ENCODE results near the gene KLF13. TPM values are rescaled to one million over a fixed set of nuclear protein-coding genes. Genes with fewer than 3 reads are reported as not detected.
A peak's percentile ranks its signal among the peaks of the same experiment; 100 is the strongest.

Gene KLF13
- total RNA-seq, 1 experiment from 2014 or later, result 12.0 TPM

DNA sequence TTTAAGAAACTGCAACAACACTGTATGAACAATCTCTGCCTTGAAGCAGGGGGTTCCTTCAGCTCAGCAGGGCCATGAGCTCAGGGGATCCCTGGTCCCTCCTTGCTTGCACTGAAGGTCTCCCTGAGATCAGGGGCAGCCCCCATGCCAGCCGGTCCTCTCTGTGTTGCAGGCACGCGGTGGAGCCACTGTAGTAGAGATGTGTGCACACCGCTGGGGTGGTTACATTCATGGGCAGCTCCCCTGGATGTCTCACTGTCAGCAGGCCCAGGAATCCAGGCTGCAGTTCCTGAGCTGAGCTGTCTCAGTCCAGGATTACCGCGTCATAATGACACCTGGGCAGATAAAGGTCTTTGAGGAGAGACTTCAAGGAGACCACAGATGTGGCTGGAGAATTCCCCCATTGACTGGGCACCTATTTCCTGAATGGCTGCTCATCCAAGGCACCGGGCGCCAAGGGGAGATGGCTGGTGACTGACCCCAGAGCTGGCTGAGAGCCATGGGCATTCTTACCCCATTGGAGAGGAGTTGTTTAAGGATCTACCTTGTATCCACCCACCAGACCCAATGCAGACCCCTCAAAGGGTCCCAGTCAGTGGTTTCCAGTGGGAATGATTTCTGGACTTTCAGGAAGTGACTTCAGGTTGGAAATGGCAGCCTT is 10.4 kb upstream of the KLF13 start:
- DNase-seq (ENCODE audit: low spot score), result no peak

DNA sequence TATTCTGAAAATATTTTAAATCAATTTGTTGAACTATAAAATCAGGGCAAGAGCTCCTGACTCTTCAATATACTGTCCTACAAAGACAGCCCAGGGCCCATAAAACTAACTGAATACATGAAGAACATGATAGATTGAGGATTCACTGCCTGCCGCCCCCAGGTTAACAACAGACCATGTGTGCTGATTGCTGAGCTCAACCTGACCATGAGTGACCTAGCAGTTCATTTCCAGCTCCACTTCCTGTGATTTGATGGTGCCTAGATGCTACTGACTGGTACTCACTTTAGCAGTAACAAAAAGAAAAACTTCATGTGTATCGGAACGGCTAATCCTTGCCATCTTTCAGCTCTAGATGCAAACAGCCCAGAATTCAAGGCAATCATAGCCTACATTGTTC is 9.6 kb upstream of the KLF13 start:
- no peak for DNase-seq (ENCODE audit: low spot score)

DNA sequence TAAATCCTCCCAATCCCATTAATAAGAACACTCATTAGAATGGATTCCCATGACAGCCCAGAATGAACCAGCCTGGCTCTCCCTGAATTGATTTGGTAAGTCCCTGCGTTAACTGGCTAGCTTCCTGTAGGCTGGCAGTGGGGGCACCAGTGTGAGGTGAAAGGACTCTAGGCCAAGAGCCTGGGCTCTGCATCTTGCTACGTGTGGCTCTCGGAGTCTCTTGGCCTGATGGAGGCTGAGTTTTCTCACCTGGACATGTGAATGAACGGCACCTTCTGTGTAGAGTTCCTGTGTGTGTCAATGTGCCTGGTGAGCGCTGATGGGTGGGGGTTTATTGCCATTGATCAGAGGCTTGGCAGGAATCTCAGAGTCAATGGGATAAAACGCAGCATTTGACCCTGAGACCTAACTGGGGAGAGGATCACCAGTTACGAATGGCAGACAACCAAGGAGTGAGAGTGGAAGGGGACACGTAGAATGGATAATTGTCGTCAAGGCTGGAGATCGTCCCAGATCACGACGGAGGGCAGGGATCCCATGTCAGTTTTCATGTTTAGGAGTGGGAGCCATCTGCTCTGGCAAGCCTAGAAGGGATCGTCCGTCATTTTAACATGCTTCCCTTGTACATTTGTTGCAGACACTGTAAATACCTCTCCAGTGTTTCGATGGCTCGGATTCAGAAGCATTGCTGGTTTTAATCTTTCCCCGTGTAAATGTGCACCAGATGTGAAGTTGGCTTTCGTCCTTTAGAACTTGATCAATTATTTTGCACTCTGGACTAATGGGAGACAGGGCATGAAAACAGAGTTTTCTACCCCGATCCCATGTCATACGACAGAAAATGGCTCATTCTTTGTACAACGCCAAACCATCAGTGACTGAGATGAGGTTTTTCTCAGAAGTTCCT is 9.0 kb upstream of the KLF13 start:
- DNase-seq (ENCODE audit: low spot score), result no peak

DNA sequence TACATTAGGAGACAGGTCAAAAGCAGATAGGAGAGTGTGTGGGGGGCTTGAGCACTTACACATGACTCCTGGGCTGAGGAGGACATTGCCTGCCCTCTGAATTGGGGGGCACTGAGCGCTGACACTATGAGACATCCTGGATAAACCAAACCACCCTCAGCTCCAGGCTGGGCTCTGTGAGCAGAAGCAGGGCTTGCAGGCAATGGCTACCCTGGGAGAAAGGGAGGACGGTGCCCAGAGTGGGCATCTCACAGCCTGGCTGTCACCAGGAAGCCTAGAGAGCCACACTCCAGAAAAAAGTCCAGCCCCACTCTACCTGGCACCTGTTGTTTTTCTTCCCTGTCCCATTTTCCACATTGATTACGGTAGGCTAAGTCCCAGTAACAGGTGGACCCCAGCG is 8.2 kb upstream of the KLF13 start:
- DNase-seq (ENCODE audit: low spot score), result no peak

DNA sequence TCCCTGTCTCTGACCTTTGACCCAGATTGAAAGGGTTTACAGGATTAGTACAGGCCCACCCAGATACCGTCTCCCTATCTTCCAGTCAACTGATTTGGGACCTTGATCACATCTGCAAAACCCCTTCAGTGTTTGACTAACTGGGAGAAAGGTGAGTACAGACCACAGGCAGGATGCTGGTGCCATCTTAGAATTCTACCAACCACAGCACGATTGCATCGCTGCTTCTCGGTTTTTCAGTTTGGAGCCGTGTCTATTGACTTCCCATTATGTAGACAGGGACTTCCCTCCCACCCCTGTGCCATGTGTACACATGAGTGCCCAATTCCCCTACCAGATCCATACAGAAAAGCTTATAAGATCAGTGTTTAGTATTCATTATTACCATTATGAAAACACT is 6.6 kb upstream of the KLF13 start:
- no peak for DNase-seq (ENCODE audit: low spot score)

DNA sequence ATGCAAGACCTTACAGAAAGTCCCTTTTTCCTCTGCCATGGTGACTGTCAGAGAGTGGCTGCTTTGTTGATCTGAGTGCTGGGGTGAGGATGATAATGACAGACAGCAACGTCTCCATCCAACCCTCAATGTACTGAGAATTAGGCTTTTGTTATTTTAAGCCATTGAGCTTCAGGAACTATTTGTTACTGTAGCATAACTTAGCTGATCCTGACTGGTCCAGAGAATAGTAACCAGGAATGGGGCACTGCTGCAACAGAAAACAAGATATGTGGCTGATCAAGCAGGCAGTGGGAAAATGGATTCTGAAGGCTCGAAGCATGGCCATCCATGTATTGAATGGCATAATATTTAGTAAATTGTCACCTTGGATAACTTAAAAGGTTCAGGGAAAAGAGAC is 5.2 kb upstream of the KLF13 start:
- DNase-seq (ENCODE audit: low spot score), result no peak

DNA sequence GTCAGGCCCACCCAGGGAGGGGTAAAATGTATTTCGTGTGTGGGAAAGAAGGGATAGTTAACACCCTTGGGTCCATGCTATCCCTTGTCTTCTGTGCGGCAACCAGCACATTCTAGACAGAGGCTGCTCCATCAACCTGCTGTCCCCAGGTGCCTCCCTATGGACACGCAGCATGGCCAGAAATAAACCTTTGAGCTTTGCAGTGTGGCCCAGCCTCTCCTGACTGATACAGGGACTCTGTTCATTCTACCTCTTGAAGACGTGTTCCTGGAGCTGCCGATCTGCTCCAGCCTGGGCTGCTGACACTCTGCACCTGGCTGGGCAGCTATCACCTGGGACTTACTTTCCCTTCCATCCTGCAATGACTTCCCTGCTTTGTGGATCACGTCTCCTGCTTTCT is 4.1 kb upstream of the KLF13 start:
- DNase-seq (ENCODE audit: low spot score), result no peak

DNA sequence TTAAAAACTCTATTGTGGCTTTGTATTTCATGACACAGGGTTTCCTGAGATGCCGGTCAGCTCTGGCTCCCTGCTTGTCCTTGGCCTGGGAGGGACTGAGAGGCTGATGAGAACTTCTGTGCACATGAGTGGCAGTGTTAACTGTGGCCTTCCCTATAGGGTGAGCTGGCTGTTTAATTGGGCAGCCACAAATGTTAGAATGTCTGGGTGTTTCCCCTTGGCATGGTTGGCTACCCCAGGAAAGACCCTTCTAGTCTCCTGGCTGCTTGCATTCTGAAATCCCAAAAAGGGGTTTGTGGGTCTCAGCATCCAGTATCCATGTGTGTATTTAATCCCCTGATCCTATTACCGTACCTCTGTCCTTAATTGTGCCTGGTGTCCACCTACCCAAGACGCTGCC is 3.0 kb upstream of the KLF13 start:
- no peak for DNase-seq (ENCODE audit: low spot score)

DNA sequence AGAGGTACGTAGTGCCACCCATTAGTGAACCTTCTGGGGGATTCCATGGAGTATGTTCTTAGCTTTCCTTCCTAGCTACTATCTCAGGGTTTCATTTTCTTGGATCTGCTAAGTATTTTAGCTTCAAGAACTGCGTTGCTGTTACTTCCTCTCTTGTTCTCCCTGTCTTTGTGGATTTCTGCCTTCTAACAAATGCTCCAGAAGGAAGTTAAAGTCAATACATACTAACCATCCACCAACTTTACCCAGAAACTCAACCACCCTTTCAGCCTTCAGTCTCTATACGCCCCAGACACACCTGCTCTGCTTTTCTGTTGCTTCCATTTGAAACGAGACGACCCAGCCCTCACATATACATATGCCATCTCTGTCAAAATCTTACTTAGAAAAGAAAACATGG is 2.4 kb upstream of the KLF13 start:
- DNase-seq (ENCODE audit: low spot score), result no peak

DNA sequence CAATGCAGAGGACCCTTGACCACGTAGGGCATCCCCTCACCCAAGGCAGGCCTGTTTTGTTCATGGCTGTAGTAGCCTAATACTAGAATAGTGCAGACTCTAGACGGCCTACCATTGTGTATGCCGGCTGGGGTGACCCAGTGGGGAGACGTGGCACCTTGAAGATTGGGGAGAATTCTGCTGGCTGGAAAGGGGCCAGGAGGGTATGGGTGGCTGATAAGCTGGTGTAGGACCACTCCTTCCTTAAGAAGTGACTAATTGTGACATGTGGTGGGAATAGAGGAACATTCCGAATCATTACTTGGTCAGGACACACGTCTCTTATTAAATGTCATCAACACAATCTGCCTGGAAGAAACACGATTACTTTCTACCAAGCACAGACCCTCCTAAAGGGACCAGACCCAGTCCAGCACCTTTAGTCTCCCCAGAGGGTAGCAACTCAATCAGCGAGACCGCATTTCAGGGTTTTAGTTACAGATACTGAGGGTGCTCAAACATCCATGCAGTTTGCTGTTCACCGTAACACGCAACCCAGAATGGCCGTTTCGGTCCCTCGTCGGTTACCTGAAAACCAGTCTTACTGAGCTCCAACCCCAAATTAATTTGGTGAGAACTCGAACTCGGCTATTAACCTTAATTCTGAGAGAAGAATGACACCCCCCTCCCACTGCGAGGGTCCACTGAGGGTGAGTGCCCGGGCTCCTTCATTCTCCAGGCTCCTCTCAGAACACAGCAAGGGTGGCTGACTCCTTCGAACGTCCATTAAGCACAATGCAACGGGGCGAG is 1.6 kb upstream of the KLF13 start:
- DNase-seq (ENCODE audit: low spot score), result no peak

DNA sequence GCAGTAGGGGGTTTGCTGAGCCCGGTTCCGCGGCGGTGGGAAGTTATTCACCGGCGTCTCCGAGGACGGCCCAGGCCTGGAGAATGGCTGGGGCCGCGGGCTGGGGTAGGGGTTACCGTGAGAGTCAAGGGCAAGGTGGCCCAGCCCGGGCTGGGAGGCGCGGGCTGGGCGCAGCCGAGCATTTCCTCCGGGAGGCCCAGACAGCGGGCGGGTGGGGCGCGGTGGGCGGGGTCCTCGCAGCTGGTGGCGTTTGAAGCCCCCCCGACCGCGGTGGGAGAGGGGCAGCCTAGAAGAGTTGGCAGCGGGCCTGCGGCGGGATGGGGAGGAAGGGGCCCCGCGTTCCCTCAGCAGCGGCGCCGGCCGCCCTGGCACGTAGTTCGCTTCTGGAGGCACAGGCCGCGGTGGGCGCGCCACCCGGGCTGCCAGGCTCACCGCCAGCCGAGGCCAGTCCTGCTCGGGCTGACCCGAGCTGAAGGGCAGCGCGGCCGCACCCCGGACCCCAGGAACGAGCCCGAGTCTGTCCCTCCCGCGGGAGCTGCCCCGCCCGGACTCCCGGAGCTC is 960 bp upstream of the KLF13 start:
- no peak for DNase-seq (ENCODE audit: low spot score)

DNA sequence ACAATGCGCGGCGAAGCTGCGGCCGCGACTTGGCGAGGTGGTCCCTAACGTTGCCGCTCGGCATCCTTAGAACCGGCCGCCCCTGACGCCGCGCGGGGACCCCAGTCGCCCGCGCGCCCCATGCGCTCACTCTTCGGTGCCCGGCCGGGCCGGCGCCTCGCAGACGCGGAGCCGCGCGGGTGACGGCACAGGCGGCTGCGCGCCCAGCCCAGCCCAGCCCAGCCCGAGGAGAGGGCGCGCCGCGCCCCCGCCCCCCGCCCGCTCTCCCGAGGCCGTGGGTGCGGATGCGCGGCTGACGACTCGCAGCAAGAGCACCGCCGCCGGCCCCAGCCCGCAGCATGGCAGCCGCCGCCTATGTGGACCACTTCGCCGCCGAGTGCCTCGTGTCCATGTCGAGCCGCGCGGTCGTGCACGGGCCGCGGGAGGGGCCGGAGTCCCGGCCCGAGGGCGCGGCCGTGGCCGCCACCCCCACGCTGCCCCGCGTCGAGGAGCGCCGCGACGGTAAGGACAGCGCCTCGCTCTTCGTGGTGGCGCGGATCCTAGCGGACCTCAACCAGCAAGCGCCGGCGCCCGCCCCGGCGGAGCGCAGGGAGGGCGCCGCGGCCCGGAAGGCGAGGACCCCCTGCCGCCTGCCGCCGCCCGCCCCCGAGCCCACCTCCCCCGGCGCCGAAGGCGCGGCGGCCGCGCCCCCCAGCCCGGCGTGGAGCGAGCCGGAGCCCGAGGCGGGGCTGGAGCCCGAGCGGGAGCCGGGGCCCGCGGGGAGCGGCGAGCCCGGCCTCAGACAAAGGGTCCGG is 437 bp downstream of the KLF13 start:
- DNase-seq (ENCODE audit: low spot score), result peak; percentile 22

DNA sequence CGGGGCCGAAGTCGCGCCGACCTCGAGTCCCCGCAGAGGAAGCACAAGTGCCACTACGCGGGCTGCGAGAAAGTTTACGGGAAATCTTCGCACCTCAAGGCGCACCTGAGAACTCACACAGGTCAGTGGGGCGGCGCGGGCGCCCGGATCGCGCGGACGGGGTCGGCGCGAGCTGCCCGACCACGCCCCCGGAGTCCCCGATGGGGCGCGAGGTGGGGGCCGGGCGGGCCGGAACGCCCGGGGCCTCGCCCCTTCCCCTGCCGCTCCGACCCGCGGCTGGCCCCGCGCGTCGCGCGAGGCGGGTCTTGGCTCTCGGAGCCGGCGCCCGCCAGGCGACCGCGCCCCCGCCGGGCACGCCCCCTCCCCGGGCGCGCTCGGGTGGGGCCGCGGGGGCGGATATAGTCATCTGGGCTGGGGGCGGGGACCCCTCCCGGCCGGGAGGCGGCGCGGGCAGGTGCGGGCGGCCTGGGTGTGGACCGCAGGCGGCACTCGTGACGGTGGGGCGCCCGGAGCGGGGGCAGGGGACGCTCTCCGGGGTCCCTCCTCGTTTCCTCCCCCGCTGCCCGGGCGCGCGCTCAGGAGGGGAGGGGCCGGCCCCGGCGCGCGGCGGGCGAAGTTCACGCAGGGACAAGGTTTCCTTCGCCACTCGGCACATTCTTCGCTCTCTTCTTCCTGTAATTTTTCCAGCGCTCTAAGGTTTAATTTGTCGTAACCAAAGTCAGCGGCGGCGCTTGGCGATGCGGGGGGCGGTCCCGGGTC is 1.2 kb downstream of the KLF13 start:
- DNase-seq (ENCODE audit: low spot score), result no peak

DNA sequence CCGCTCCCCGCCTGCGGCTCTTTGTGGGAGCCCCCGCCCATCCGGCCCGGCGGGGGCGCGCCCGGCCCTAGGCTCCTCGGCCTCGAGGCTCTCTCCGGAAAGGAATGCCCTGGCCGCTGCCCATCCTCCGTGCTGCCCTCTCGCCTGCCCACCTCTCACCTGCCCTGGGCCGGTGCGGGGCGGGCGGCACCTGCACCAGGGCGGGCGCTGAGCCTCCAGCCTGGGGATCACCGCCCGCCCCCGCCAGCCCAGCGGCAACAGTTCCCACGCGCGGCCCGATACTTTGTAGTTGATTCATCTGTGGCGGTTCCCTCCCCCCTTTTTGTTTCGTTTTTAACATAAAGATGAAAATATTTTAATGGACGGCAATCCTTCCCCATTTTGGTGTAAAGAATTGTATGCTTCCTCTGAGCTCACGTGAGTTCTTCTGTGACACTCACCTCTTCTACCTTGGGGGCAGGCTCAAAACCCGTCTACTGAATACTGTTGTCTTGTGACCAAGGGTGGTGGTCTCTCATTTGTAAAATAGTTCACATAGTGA is 1.9 kb downstream of the KLF13 start:
- no peak for DNase-seq (ENCODE audit: low spot score)

DNA sequence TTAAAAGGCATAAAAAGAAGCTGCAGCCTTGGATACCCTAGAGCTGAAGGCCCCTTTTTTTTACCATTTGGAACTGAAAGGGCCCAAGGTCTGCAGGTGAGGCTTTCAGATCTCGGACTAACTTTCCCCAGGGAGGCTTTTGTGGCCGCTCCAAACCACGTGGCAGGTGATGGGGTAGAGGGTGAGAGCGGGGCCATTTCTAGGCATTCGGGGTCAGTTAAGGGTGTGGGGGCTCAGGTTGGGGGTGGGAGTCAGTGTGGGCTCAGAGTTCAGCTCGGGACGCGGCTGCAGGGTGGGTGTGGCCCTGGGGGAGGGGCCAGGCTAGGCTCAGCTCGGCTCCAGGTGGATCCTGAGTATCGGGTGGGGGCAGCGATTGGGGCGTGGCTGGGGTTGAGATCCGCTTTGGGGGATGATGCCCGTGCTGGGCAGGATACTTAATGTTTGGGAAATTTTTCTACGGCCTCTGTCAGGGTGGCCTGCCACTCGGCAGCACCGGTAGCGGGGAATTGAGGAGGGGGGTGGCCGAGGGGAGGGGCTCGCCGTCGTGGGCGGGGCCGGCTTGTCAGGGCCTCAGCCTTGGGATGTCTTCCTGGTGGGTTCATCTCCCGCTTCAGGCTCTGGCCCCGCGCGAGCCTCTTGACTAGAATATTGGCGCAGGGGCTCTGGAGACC is 2.5 kb downstream of the KLF13 start:
- DNase-seq (ENCODE audit: low spot score), result no peak

DNA sequence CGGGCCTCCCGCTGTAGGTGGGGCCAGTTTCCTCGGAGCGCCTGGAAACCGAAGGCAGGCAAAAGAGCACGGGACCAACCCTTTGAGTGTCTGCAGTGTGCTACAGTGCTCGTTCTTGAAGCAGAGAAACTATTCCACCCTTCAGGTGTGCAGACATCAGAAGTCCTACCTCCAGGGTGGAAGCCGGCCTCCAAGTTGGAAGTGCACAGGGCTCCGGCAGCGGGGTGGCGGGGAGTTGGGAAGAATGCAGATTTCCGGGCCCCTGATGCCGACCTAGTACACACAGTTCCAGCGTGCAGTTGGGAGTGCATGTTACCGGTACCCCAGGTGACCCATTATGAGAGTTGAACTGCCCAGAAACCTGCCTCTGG is 3.0 kb downstream of the KLF13 start:
- DNase-seq (ENCODE audit: low spot score), result no peak

DNA sequence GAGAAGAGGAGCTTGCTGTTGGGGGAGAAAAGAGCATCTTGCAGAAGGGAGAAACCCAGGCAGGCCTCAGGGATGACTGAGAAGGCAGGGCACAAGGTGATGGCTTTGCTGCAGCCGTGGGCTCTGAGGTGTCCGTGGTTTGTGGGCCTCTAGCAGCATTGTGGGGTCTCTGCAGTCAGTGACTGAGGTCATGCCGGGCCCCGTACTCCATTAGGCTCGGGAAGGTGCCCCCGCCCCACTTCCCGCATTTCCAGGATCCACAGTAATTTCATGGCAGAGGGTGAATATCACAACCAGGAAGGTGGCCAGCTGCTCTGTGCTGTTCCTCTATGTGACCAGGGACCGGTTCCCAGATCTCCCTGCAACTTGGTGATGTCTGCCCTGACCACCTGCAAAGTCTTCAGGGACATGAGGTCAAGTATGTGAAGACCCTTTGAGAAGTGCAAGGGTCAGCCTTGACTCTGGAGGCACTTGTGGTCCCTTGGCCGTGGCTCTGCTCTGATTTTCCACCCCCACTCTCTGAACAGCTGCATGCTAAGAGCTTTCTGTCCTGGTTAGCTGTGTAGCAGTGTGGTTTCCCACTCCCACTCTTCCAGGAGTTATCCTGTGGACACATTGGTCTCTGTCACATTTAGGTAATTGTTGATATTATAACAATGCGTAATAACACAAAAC is 3.6 kb downstream of the KLF13 start:
- no peak for DNase-seq (ENCODE audit: low spot score)

DNA sequence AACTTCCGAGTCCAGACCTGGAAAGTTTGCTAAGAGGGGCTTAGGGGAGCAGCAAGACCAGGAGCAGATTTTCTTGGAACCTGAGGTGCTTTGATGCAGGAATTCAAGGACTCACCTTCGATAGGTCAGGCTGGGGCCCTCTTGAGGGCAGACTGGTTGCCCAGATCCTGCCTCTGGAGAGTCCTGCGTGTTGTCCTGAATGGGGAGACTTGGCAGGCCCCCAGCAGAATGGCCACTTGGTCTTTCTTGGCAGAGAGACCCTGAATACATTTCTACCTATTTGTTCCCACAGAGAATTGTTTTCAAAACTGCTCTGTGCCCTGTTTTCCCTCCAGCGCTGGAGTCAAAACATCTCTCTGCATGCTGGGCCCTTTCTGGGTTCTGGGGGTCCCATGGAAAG is 4.2 kb downstream of the KLF13 start:
- no peak for DNase-seq (ENCODE audit: low spot score)

DNA sequence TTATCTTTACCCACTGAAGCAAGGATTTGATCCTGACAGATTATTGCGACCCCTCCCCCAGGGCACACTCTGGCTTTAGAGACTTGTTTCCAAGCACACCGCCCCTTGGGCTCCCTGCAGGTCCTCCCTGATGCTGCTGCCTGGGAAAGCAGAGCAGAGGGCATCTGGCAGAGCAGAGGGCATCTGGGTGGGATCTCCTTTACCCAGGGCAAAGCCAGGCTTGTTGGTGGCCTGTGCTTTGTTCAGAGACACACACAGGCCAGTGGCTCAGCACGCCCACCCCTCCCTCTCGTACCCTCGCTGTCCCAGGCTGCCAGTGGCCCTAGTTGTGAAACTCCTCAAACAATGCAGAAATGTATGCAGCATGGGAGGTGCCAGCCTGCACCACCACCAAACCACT is 4.8 kb downstream of the KLF13 start:
- DNase-seq (ENCODE audit: low spot score), result no peak
